HCT116 (cell line): ENCODE measurements around the gene FGF14. TPM values are rescaled to one million over a fixed set of nuclear protein-coding genes. Genes with fewer than 3 reads are reported as not detected.

Experiments used
- ATAC-seq: fragments of 200-7000 bp; cut with Tn5 transposase; 2 replicates; pipeline ENCODE4 v1.9.1; 2020; ENCODE audit warnings: mild to moderate bottlenecking, moderate library complexity
- BruUV-seq: library from RNA; stranded (reverse); fragments of 400-500 nt; replicated peaks from 2 replicates; lab custom pipeline; 2021; lab: Mats Ljungman, UMichigan
- CTCF ChIA-PET: fragments of 300-600 bp; sonication (Branson Sonifier 250); formaldehyde crosslinking; loops from one replicate; lab custom pipeline; 2021; ENCODE audit warnings: antibody characterized with exemption; lab: Charles Lee
- POLR2A ChIA-PET: fragments of 300-600, 350-600 bp; sonication (Branson Sonifier 250); formaldehyde crosslinking; loops from one replicate; lab custom pipeline; 2021; ENCODE audit warnings: antibody characterized with exemption; lab: Charles Lee
- RAD21 ChIA-PET, 2 experiments: fragments of 300-600 bp; sonication (Branson Sonifier 250); formaldehyde crosslinking; loops; one replicate each; lab custom pipeline; 2023; ENCODE audit warnings: low total read pairs in 2 of 2; ENCODE audit not compliant: uncharacterized antibody in 2 of 2, unreplicated experiment in 2 of 2, low non-redundant PET in 1 of 2; lab: Charles Lee
- DNase-seq: peaks from one replicate; pipeline ENCODE4 v3.0.0-alpha.2; 2010; ENCODE audit warnings: low read depth, low spot score
- H2AFZ ChIP-seq: fragments of 200-600 bp; shearing (Covaris generic), sonication (generic); 2 replicates; pipeline ENCODE4 v1.6.1; 2017; ENCODE audit warnings: low read depth, mixed run types, mixed read lengths, antibody characterized with exemption, low read length; ENCODE audit not compliant: poor library complexity, severe bottlenecking
- H3K27ac ChIP-seq: 2 replicates; pipeline ENCODE4 v1.5.1; 2012; ENCODE audit warnings: low read depth, low read length
- H3K27me3 ChIP-seq: fragments of 200-600 bp; sonication (generic); 2 replicates; pipeline ENCODE4 v1.6.1; 2016; ENCODE audit warnings: mixed run types, low read length, mixed read lengths; ENCODE audit not compliant: insufficient read depth
- H3K36me3 ChIP-seq, 2 experiments: fragments of 200-500 bp in 1 of 2; fragments of 200-600 bp in 1 of 2; sonication (Bioruptor generic) in 1 of 2; sonication (generic) in 1 of 2; 2 replicates each; pipeline versions ENCODE4 v1.5.1 to v1.6.1; 2014 to 2016; ENCODE audit warnings: low read length in 2 of 2, inconsistent platforms in 1 of 2, mixed read lengths in 1 of 2, mixed run types in 1 of 2; ENCODE audit not compliant: insufficient read depth in 2 of 2, control insufficient read depth in 1 of 2
- H3K4me1 ChIP-seq, 2 experiments: fragments of 200-600 bp in 1 of 2; sonication (generic) in 1 of 2; 2 replicates each; pipeline versions ENCODE4 v1.5.1 to v1.6.1; 2012 to 2017; ENCODE audit warnings: low read length in 2 of 2, inconsistent platforms in 1 of 2, mild to moderate bottlenecking in 1 of 2, mixed read lengths in 1 of 2, mixed run types in 1 of 2, moderate library complexity in 1 of 2; ENCODE audit not compliant: insufficient read depth in 2 of 2, control insufficient read depth in 1 of 2
- H3K4me2 ChIP-seq: fragments of 200-600 bp; sonication (generic); 2 replicates; pipeline ENCODE4 v1.6.1; 2017; ENCODE audit warnings: mixed run types, low read length, mixed read lengths
- H3K4me3 ChIP-seq, 2 experiments: fragments of 200-600 bp in 1 of 2; sonication (generic) in 1 of 2; replicated peaks in 1 of 2; 2 replicates each; pipeline ENCODE4 v1.5.1; 2011 to 2016; ENCODE audit warnings: low read length in 2 of 2, control low read depth in 1 of 2, low read depth in 1 of 2, mild to moderate bottlenecking in 1 of 2, mixed read lengths in 1 of 2, mixed run types in 1 of 2
- H3K79me2 ChIP-seq: fragments of 200-600 bp; sonication (generic); 2 replicates; pipeline ENCODE4 v1.6.1; 2017; ENCODE audit warnings: mild to moderate bottlenecking, mixed run types, low read length, moderate library complexity, mixed read lengths; ENCODE audit not compliant: insufficient read depth
- H3K9ac ChIP-seq: fragments of 200-600 bp; sonication (generic); 2 replicates; pipeline ENCODE4 v1.6.1; 2016; ENCODE audit warnings: low read length, mixed read lengths
- H3K9me2 ChIP-seq: fragments of 200-600 bp; sonication (generic), shearing (Covaris generic); 2 replicates; pipeline ENCODE4 v1.6.1; 2017; ENCODE audit warnings: mixed run types, mild to moderate bottlenecking, moderate library complexity; ENCODE audit not compliant: insufficient read depth
- H3K9me3 ChIP-seq, 2 experiments: fragments of 200-500 bp in 1 of 2; fragments of 200-600 bp in 1 of 2; sonication (Bioruptor generic) in 1 of 2; sonication (generic) in 1 of 2; 2 replicates each; pipeline ENCODE4 v1.6.1; 2014 to 2017; ENCODE audit warnings: low read length in 2 of 2, mixed read lengths in 2 of 2, inconsistent platforms in 1 of 2, low read depth in 1 of 2, mild to moderate bottlenecking in 1 of 2, mixed run types in 1 of 2, moderate library complexity in 1 of 2; ENCODE audit not compliant: control insufficient read depth in 1 of 2, insufficient read depth in 1 of 2
- H4K20me1 ChIP-seq: fragments of 200-600 bp; sonication (generic), shearing (Covaris generic); 2 replicates; pipeline ENCODE4 v1.6.1; 2017; ENCODE audit warnings: mixed run types, mild to moderate bottlenecking, moderate library complexity; ENCODE audit not compliant: insufficient read depth
- CEBPB ChIP-seq: IDR thresholded peaks from 2 replicates; pipeline ENCODE4 v1.6.1; 2012; ENCODE audit warnings: low read depth
- EGR1 ChIP-seq: IDR thresholded peaks from 2 replicates; pipeline ENCODE4 v1.6.1; 2012; ENCODE audit warnings: low read depth
- ELF1 ChIP-seq: IDR thresholded peaks from 2 replicates; pipeline ENCODE4 v1.6.1; 2012; ENCODE audit warnings: low read depth, borderline replicate concordance
- EZH2 ChIP-seq: fragments of 200-600 bp; sonication (generic); IDR thresholded peaks from 2 replicates; pipeline ENCODE4 v1.6.1; 2017; ENCODE audit warnings: antibody characterized with exemption, mixed run types
- FOSL1 ChIP-seq: IDR thresholded peaks from 2 replicates; pipeline ENCODE4 v1.6.1; 2012; ENCODE audit warnings: low read depth
- JUND ChIP-seq: IDR thresholded peaks from 2 replicates; pipeline ENCODE4 v1.6.1; 2012
- MAX ChIP-seq: IDR thresholded peaks from 2 replicates; pipeline ENCODE4 v1.6.1; 2012
- POLR2A ChIP-seq: IDR thresholded peaks from 2 replicates; pipeline ENCODE4 v1.7.0; 2011; ENCODE audit warnings: borderline replicate concordance; ENCODE audit not compliant: insufficient read depth, insufficient read length; ENCODE audit errors: extremely low read depth
- POLR2AphosphoS5 ChIP-seq: IDR thresholded peaks from 2 replicates; pipeline ENCODE4 v1.6.1; 2011; ENCODE audit warnings: mild to moderate bottlenecking, low read depth, low read length, moderate library complexity
- SIN3A ChIP-seq: IDR thresholded peaks from 2 replicates; pipeline ENCODE4 v1.6.1; 2012; ENCODE audit warnings: low read depth
- SRF ChIP-seq: IDR thresholded peaks from 2 replicates; pipeline ENCODE4 v1.6.1; 2012; ENCODE audit warnings: low read depth
- ZBTB33 ChIP-seq: IDR thresholded peaks from 2 replicates; pipeline ENCODE4 v1.6.1; 2011; ENCODE audit warnings: mild to moderate bottlenecking, low read length, moderate library complexity; ENCODE audit not compliant: insufficient replicate concordance; ENCODE audit errors: extremely low read depth
- ZFX ChIP-seq: fragments of 450-650 bp; IDR thresholded peaks from 2 replicates; pipeline ENCODE4 v1.6.1; 2017
- ZNF274 ChIP-seq: fragments of 200-500 bp; sonication (Bioruptor generic); IDR thresholded peaks from 2 replicates; pipeline ENCODE4 v1.6.1; 2014; ENCODE audit warnings: mild to moderate bottlenecking, low read depth, low read length, inconsistent platforms
- intact Hi-C: fragments of 100-400 bp; cut with micrococcal nuclease; formaldehyde crosslinking; loops from 2 replicates; pipeline ENCODE4 v1.10.0; 2022
- total RNA-seq: library from RNA; stranded (reverse); gene quantifications from one replicate; pipeline ENCODE4 v1.2.1, GENCODE V29; 2021; ENCODE audit not compliant: unreplicated experiment
- TF ChIP-seq, protein P1 (sequence below): IDR thresholded peaks from 2 replicates; pipeline ENCODE4 v1.6.1; 2012
- TF ChIP-seq, protein P2 (sequence below), 3 experiments: fragments of 200-600 bp in 1 of 3; sonication (generic) in 1 of 3; IDR thresholded peaks in 2 of 3; conservative IDR thresholded peaks in 1 of 3; 2 replicates each; pipeline ENCODE4 v1.5.1; 2012 to 2017; ENCODE audit warnings: low read depth in 2 of 3, low read length in 2 of 3, antibody characterized with exemption in 1 of 3, borderline replicate concordance in 1 of 3, control low read depth in 1 of 3, mild to moderate bottlenecking in 1 of 3, mixed read lengths in 1 of 3, mixed run types in 1 of 3, moderate library complexity in 1 of 3; ENCODE audit not compliant: insufficient read depth in 1 of 3

FGF14 gene
- total RNA-seq, 1 experiment from 2014 or later: not detected

GRCh38 chr13:101691341-101691860 is 710.4 kb downstream of the FGF14 start:
- BruUV-seq: no TSS peak
- H3K4me1 ChIP-seq: no peaks in the 10 kb centered on the region
- no peak for ATAC-seq
- no peaks in the 10 kb centered on the region for H3K9me2 ChIP-seq
- no peak overlapping the region for H3K4me3 ChIP-seq
- DNase-seq: no peak
- no peak overlapping the region for H3K9ac ChIP-seq
- peaks cover 0 to 4% of the 10 kb centered on the region in 2 experiments; a peak in 2 of 4 replicates for H3K9me3 ChIP-seq
- no peak overlapping the region for H2AFZ ChIP-seq
- ChIA-PET CTCF (no interaction called here), RAD21 (no interaction called here), POLR2A (no interaction called here)
- no peaks in the 10 kb centered on the region for H3K36me3 ChIP-seq
- no peak overlapping the region for H3K27ac ChIP-seq
- intact Hi-C loops: no loop called here
- no peaks in the 10 kb centered on the region for H3K27me3 ChIP-seq
- H4K20me1 ChIP-seq: no peaks in the 10 kb centered on the region
- no peaks in the 10 kb centered on the region for H3K79me2 ChIP-seq
- no peak overlapping the region for H3K4me2 ChIP-seq
- TF ChIP-seq CEBPB: no peak
- TF ChIP-seq FOSL1: no peak
- TF ChIP-seq ELF1: no peak
- no peak for TF ChIP-seq POLR2A
- TF ChIP-seq ZFX: no peak
- no peak for TF ChIP-seq MAX
- TF ChIP-seq EGR1: no peak
- TF ChIP-seq ZNF274: no peak
- no peak for TF ChIP-seq JUND
- TF ChIP-seq, protein P1, sequence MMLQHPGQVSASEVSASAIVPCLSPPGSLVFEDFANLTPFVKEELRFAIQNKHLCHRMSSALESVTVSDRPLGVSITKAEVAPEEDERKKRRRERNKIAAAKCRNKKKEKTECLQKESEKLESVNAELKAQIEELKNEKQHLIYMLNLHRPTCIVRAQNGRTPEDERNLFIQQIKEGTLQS: no peak
- TF ChIP-seq POLR2AphosphoS5: no peak
- TF ChIP-seq SRF: no peak
- TF ChIP-seq EZH2: no peak
- TF ChIP-seq, protein P2, sequence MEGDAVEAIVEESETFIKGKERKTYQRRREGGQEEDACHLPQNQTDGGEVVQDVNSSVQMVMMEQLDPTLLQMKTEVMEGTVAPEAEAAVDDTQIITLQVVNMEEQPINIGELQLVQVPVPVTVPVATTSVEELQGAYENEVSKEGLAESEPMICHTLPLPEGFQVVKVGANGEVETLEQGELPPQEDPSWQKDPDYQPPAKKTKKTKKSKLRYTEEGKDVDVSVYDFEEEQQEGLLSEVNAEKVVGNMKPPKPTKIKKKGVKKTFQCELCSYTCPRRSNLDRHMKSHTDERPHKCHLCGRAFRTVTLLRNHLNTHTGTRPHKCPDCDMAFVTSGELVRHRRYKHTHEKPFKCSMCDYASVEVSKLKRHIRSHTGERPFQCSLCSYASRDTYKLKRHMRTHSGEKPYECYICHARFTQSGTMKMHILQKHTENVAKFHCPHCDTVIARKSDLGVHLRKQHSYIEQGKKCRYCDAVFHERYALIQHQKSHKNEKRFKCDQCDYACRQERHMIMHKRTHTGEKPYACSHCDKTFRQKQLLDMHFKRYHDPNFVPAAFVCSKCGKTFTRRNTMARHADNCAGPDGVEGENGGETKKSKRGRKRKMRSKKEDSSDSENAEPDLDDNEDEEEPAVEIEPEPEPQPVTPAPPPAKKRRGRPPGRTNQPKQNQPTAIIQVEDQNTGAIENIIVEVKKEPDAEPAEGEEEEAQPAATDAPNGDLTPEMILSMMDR (IDR thresholded peaks at IDR 0.05 in 2 of 3, conservative IDR thresholded peaks at IDR 0.05 in 1 of 3; ENCODE audit: borderline replicate concordance in 1 of 3, insufficient read depth in 1 of 3, low read depth in 2 of 3, low read length in 2 of 3): no peak
- no peak for TF ChIP-seq SIN3A
- no peak for TF ChIP-seq ZBTB33
